Endothelial cell of umbilical vein (primary cell): ENCODE results near the gene AP1G1. TPM values are rescaled to one million over a fixed set of nuclear protein-coding genes. Genes with fewer than 3 reads are reported as not detected.

ENCODE experiments used
- BruUV-seq: library from RNA; stranded (reverse); fragments of 400-500 nt; replicated peaks from 2 replicates; lab custom pipeline; 2021; lab: Mats Ljungman, UMichigan
- CTCF ChIA-PET: fragments of 300-600, 350-600 bp; sonication (Branson Sonifier 250); formaldehyde crosslinking; loops from one replicate; lab custom pipeline; 2021; ENCODE audit warnings: antibody characterized with exemption, inconsistent platforms; lab: Charles Lee
- POLR2A ChIA-PET: fragments of 300-600, 350-600 bp; sonication (Branson Sonifier 250); formaldehyde crosslinking; loops from one replicate; lab custom pipeline; 2021; ENCODE audit warnings: antibody characterized with exemption, inconsistent platforms; lab: Charles Lee
- DNase-seq: peaks from one replicate; pipeline ENCODE4 v3.0.0-alpha.2; 2011; ENCODE audit warnings: low read depth, low spot score
- FAIRE-seq: peaks from 2 replicates; lab custom pipeline; 2011; peaks lifted over from hg19 to GRCh38; lab: Jason Lieb, UNC
- H2AFZ ChIP-seq: 2 replicates; pipeline ENCODE4 v1.6.0; 2012; ENCODE audit warnings: low read depth, low read length, control low read depth, inconsistent platforms
- H3K27ac ChIP-seq: 2 replicates; pipeline ENCODE4 v1.5.1; 2011; ENCODE audit warnings: low read depth, mild to moderate bottlenecking, control low read depth, low read length, moderate library complexity; ENCODE audit not compliant: insufficient read depth
- H3K27me3 ChIP-seq, 2 experiments: 2 replicates each; pipeline versions ENCODE4 v1.6.0 to v1.6.1; 2011; ENCODE audit warnings: low read length in 2 of 2, mixed read lengths in 1 of 2; ENCODE audit not compliant: control insufficient read depth in 2 of 2, insufficient read depth in 2 of 2
- H3K36me3 ChIP-seq, 2 experiments: 2 replicates in 1 of 2; 3 replicates in 1 of 2; pipeline ENCODE4 v1.5.1; 2011; ENCODE audit warnings: low read length in 2 of 2, mild to moderate bottlenecking in 1 of 2, moderate library complexity in 1 of 2; ENCODE audit not compliant: control insufficient read depth in 2 of 2, insufficient read depth in 2 of 2; ENCODE audit errors: extremely low read depth in 1 of 2
- H3K4me1 ChIP-seq: 3 replicates; pipeline ENCODE4 v1.5.1; 2011; ENCODE audit warnings: mild to moderate bottlenecking, low read length; ENCODE audit not compliant: control insufficient read depth, insufficient read depth; ENCODE audit errors: extremely low read depth
- H3K4me2 ChIP-seq: 2 replicates; pipeline ENCODE4 v1.6.1; 2011; ENCODE audit warnings: low read length, control low read depth, mixed read lengths; ENCODE audit not compliant: insufficient read depth
- H3K4me3 ChIP-seq, 3 experiments: fragments of 200-600 bp in 1 of 3; sonication (generic), shearing (Covaris generic) in 1 of 3; replicated peaks in 1 of 3; 2 replicates each; pipeline ENCODE4 v1.5.1; 2011 to 2016; ENCODE audit warnings: control low read depth in 3 of 3, low read length in 3 of 3, mild to moderate bottlenecking in 2 of 3, inconsistent platforms in 1 of 3, low read depth in 1 of 3, moderate library complexity in 1 of 3; ENCODE audit not compliant: insufficient read depth in 1 of 3
- H3K79me2 ChIP-seq: 2 replicates; pipeline ENCODE4 v1.6.0; 2012; ENCODE audit warnings: low read length, inconsistent platforms; ENCODE audit not compliant: control insufficient read depth, insufficient read depth
- H3K9ac ChIP-seq: replicated peaks from 2 replicates; pipeline ENCODE3; 2011; ENCODE audit warnings: low read length, control low read depth; ENCODE audit not compliant: insufficient read depth; ENCODE audit errors: extremely low read depth
- H3K9me1 ChIP-seq: replicated peaks from 3 replicates; pipeline ENCODE4 v1.6.0; 2011; ENCODE audit warnings: mild to moderate bottlenecking, low read length; ENCODE audit not compliant: control insufficient read depth, insufficient read depth; ENCODE audit errors: extremely low read depth
- H3K9me3 ChIP-seq: replicated peaks from 2 replicates; pipeline ENCODE4 v1.5.1; 2012; ENCODE audit warnings: low read length, inconsistent platforms; ENCODE audit not compliant: control insufficient read depth, insufficient read depth
- H4K20me1 ChIP-seq: replicated peaks from 2 replicates; pipeline ENCODE3; 2011; ENCODE audit warnings: mild to moderate bottlenecking, low read length; ENCODE audit not compliant: control insufficient read depth, insufficient read depth; ENCODE audit errors: extremely low read depth
- EZH2 ChIP-seq: IDR thresholded peaks from 2 replicates; pipeline ENCODE4 v1.6.1; 2012; ENCODE audit warnings: borderline replicate concordance, low read depth, mild to moderate bottlenecking, moderate library complexity, low read length, inconsistent platforms; ENCODE audit not compliant: severe bottlenecking
- FOS ChIP-seq: IDR thresholded peaks from 2 replicates; pipeline ENCODE4 v1.6.1; 2011; ENCODE audit warnings: mild to moderate bottlenecking, low read length, moderate library complexity, borderline replicate concordance; ENCODE audit not compliant: insufficient read depth
- GATA2 ChIP-seq: IDR thresholded peaks from 2 replicates; pipeline ENCODE4 v1.7.0; 2011; ENCODE audit warnings: low read depth, mild to moderate bottlenecking, moderate library complexity, mixed read lengths, low read length; ENCODE audit not compliant: insufficient read length, insufficient read depth
- JUN ChIP-seq: IDR thresholded peaks from 2 replicates; pipeline ENCODE4 v1.6.1; 2011; ENCODE audit warnings: borderline replicate concordance, low read depth; ENCODE audit not compliant: insufficient read length, insufficient read depth
- MYC ChIP-seq: IDR thresholded peaks from one replicate; pipeline ENCODE4 v1.6.1; 2011; ENCODE audit warnings: mild to moderate bottlenecking, low read depth, low read length
- POLR2A ChIP-seq: IDR thresholded peaks from 2 replicates; pipeline ENCODE4 v1.6.1; 2012; ENCODE audit warnings: low read depth, mild to moderate bottlenecking, control low read depth, low read length
- POLR2AphosphoS5 ChIP-seq: IDR thresholded peaks from 2 replicates; pipeline ENCODE4 v1.6.1; 2012; ENCODE audit warnings: low read depth, mild to moderate bottlenecking, control low read depth, low read length, moderate library complexity; ENCODE audit not compliant: insufficient read depth
- dilution Hi-C: fragments of 300-500 bp; cut with MboI; formaldehyde crosslinking; loops from one replicate; pipeline ENCODE4 v1.15.0; 2019; ENCODE audit warnings: low sequenced_read_pairs; ENCODE audit not compliant: extremely low pct_ligation_motif_present
- intact Hi-C: fragments of 100-400 bp; cut with micrococcal nuclease; formaldehyde crosslinking; loops from one replicate; pipeline ENCODE4 v1.10.0; 2022
- polyA plus RNA-seq, 4 experiments: library from polyadenylated mRNA; depleted of rRNA in 3 of 4; stranded (reverse) in 3 of 4; unstranded in 1 of 4; fragments of >200 nt; gene quantifications; 2 replicates each; pipeline versions ENCODE4 v1.2.1 to v1.2.3, GENCODE V29; 2011 to 2012; ENCODE audit warnings: missing spikeins in 1 of 4
- total RNA-seq: library from RNA; stranded (reverse); gene quantifications from 2 replicates; pipeline ENCODE4 v1.2.3, GENCODE V29; 2021
- TF ChIP-seq, protein P1 (sequence below): IDR thresholded peaks from 2 replicates; pipeline ENCODE4 v1.6.1; 2011; ENCODE audit not compliant: insufficient read depth, insufficient read length
- TF ChIP-seq, protein P2 (sequence below), 2 donors: IDR thresholded peaks; 1 replicate in 1 of 2; 2 replicates in 1 of 2; pipeline ENCODE4 v1.5.1; 2011; ENCODE audit warnings: low read length in 2 of 2, mild to moderate bottlenecking in 2 of 2, moderate library complexity in 2 of 2, control low read depth in 1 of 2, inconsistent platforms in 1 of 2, low read depth in 1 of 2; ENCODE audit not compliant: insufficient read depth in 1 of 2; ENCODE audit errors: extremely low read depth in 1 of 2

AP1G1 gene
- total and polyA plus RNA-seq, 2 donors (not counting 3 experiments of a cell fraction or from before 2014, with no cell fraction given): 57.4 to 85.3 TPM

DNA sequence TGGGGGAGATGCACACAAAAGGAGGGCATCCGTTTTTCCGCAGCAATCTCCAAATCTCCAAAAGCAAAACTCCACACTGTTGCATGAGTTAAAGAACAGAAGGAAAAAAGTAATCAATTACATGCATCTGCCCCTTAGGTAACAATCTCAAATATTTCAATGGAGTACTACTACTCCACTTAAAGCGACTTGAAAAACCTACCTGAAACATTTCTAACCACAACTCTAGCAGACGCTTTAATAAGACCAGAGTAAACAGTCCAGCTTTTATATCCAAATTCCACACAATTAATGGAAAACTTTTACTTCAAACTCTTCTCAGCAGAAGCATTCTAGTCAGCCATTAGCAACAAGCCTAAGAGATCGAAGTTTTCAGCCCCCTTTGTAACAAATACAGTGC, 29.9 kb downstream of the AP1G1 start:
- intact Hi-C loops: no loop called here
- Histone ChIP-seq H3K36me3 (peaks cover 0 to 8% of the 10 kb centered on the region in 2 experiments), H2AFZ (no peak overlapping the region), H3K9ac (no peak overlapping the region), H3K9me1 (no peaks in the 10 kb centered on the region), H3K27me3 (no peaks in the 10 kb centered on the region), H3K79me2 (peaks cover 61% of the 10 kb centered on the region), H3K9me3 (no peaks in the 10 kb centered on the region), H4K20me1 (peaks cover 3% of the 10 kb centered on the region), H3K4me1 (no peaks in the 10 kb centered on the region), H3K27ac (no peak overlapping the region), H3K4me3 (no peak overlapping the region), H3K4me2 (no peak overlapping the region)
- BruUV-seq: no TSS peak
- DNase-seq (no peak), FAIRE-seq (no peak)
- CTCF ChIA-PET: no interaction called here
- dilution Hi-C loops: no loop called here
- TF ChIP-seq GATA2: no peak
- POLR2A ChIA-PET: no interaction called here

DNA sequence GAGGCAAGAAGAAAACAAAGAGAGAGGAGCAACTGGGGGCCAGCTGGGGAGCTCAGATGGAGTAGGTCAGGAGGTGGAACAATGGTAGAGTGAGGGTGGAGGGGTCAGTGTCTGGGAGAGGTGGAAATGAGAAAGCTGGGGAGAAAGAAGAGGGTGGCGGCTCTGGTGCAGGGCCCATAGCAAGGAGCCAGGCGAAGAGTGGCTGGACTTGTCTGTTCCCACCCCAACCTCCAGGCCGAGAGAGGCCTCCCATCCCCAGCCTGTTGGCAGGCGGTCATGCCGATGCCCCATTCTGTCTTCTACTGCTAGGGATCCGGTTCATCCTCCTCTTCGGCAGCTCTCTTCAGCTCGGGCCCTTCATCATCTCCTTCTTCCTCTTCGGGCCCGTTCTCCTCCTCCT, 31.3 kb downstream of the AP1G1 start:
- no peaks in the 10 kb centered on the region for H4K20me1 ChIP-seq
- FAIRE-seq (no peak), DNase-seq (no peak)
- peaks cover 8 to 9% of the 10 kb centered on the region in 2 experiments for H3K36me3 ChIP-seq
- H3K9me3 ChIP-seq: no peaks in the 10 kb centered on the region
- no peak overlapping the region for H3K4me2 ChIP-seq
- no peak overlapping the region for H3K4me3 ChIP-seq
- ChIA-PET POLR2A (no interaction called here), CTCF (interaction anchor here (1.3 to 2.6 kb wide), 2 partner anchors 89 to 184 kb away, joined by 3 to 12 read pairs; no protein-coding TSS in a partner anchor)
- dilution Hi-C loops: no loop called here
- H3K9ac ChIP-seq: no peak overlapping the region
- TF ChIP-seq, protein P1, sequence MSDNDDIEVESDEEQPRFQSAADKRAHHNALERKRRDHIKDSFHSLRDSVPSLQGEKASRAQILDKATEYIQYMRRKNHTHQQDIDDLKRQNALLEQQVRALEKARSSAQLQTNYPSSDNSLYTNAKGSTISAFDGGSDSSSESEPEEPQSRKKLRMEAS: no peak
- TF ChIP-seq FOS (no peak), GATA2 (no peak), MYC (no peak), POLR2A (no peak), EZH2 (no peak), JUN (no peak), POLR2AphosphoS5 (no peak)
- TF ChIP-seq, protein P2, sequence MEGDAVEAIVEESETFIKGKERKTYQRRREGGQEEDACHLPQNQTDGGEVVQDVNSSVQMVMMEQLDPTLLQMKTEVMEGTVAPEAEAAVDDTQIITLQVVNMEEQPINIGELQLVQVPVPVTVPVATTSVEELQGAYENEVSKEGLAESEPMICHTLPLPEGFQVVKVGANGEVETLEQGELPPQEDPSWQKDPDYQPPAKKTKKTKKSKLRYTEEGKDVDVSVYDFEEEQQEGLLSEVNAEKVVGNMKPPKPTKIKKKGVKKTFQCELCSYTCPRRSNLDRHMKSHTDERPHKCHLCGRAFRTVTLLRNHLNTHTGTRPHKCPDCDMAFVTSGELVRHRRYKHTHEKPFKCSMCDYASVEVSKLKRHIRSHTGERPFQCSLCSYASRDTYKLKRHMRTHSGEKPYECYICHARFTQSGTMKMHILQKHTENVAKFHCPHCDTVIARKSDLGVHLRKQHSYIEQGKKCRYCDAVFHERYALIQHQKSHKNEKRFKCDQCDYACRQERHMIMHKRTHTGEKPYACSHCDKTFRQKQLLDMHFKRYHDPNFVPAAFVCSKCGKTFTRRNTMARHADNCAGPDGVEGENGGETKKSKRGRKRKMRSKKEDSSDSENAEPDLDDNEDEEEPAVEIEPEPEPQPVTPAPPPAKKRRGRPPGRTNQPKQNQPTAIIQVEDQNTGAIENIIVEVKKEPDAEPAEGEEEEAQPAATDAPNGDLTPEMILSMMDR (IDR thresholded peaks at IDR 0.05; ENCODE audit: extremely low read depth in 1 of 2, insufficient read depth in 1 of 2, low read depth in 1 of 2, low read length in 2 of 2): no peak
- no peaks in the 10 kb centered on the region for H3K9me1 ChIP-seq
- BruUV-seq: no TSS peak
- peaks cover 53% of the 10 kb centered on the region for H3K79me2 ChIP-seq
- no peaks in the 10 kb centered on the region for H3K27me3 ChIP-seq
- H2AFZ ChIP-seq: no peak overlapping the region
- no peak overlapping the region for H3K27ac ChIP-seq
- intact Hi-C loops: no loop called here
- peaks cover 5% of the 10 kb centered on the region for H3K4me1 ChIP-seq
